Cardiac fibroblast (primary cell): ENCODE results near the gene SERPINB5.

ENCODE experiments used
- DNase-seq, 2 donors: peaks; one replicate each; pipeline versions ENCODE4 v3.0.0 to v3.0.0-alpha.2; 2010; ENCODE audit warnings: low read depth in 2 of 2
- H3K4me3 ChIP-seq, 2 donors: replicated peaks in 1 of 2; 1 replicate in 1 of 2; 2 replicates in 1 of 2; pipeline ENCODE4 v1.5.1; 2011; ENCODE audit warnings: low read depth in 2 of 2, low read length in 2 of 2, mild to moderate bottlenecking in 2 of 2, moderate library complexity in 1 of 2
- TF ChIP-seq, protein P1 (sequence below): IDR thresholded peaks from one replicate; pipeline ENCODE4 v1.5.1; 2011; ENCODE audit warnings: low read depth, mild to moderate bottlenecking, low read length, inconsistent platforms

The SERPINB5 gene

DNA sequence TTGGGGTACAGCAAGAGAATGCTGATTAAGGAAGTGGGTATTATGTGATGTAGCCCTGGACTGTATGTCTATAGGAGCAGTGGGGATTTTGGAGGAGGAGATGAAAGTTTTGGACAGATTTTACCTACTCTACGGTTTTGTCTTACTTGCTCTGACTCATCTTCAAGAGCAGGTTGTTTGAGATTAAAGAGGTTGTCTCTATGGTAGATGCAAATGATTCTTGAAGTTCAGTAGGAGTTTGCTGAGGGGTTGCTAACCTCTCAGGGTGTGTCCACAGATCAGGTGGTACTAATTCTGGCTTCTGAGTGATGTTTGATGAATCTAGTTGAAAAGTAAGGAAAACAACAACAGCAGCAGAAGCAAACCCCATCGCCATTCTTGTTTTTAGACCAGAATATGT is 55.7 kb downstream of the SERPINB5 start:
- H3K4me3 ChIP-seq = no peak overlapping the region
- TF ChIP-seq, protein P1, sequence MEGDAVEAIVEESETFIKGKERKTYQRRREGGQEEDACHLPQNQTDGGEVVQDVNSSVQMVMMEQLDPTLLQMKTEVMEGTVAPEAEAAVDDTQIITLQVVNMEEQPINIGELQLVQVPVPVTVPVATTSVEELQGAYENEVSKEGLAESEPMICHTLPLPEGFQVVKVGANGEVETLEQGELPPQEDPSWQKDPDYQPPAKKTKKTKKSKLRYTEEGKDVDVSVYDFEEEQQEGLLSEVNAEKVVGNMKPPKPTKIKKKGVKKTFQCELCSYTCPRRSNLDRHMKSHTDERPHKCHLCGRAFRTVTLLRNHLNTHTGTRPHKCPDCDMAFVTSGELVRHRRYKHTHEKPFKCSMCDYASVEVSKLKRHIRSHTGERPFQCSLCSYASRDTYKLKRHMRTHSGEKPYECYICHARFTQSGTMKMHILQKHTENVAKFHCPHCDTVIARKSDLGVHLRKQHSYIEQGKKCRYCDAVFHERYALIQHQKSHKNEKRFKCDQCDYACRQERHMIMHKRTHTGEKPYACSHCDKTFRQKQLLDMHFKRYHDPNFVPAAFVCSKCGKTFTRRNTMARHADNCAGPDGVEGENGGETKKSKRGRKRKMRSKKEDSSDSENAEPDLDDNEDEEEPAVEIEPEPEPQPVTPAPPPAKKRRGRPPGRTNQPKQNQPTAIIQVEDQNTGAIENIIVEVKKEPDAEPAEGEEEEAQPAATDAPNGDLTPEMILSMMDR = no peak

DNA sequence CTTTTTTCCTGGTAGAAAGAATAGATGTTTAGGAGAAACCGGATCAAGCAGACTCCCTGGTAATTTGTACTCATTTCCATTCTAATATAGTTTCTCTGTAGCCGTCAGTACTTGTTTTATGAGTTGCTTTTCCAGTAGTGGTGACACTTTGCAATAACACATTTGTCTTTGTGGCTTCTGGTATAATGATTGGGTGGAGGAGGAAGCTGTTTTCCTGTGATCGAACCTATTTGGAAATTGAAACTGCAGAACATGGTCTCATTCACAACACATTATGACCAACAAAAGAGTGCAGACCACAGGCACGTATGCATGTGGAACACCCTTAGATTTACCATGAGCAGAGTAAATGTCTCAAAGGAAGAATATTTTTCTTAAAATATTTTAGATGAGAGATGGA is 57.9 kb downstream of the SERPINB5 start:
- TF ChIP-seq, protein P1 = no peak
- DNase-seq = no peak

More for the DNA sequence above, 55.7 kb downstream of the SERPINB5 start:
- no peak for DNase-seq

DNA sequence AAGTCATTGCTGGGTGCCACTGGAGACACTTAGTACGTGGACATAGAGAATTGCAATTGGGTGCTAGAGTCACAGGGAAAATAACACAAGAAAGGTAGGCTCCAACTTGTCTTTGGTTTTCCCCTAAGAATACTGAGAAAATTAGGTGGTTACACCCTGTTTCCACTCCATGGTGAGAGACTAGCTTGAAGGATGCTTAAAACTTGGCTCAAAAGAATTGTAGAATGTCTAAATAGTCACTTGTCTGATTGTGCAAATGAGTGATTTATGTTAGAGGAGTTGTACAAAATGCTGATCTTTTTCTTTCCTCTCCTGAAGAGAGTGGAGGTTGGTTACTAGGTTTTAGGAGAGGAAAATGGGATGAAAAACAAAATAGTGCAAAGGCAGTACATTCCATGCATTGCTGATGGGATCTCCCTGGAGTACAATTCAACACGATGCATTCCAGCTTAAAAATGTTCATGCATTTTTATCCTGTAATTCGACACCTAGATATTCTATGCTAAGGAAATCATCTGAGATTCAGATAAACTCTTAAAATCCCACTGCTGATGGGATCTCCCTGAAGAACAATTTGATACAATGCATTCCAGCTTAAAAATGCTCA is 63.2 kb downstream of the SERPINB5 start:
- H3K4me3 ChIP-seq = no peak overlapping the region
- TF ChIP-seq, protein P1 = no peak
- DNase-seq = peak; percentile 48 to 49

More for the DNA sequence above, 57.9 kb downstream of the SERPINB5 start:
- no peak overlapping the region for H3K4me3 ChIP-seq

DNA sequence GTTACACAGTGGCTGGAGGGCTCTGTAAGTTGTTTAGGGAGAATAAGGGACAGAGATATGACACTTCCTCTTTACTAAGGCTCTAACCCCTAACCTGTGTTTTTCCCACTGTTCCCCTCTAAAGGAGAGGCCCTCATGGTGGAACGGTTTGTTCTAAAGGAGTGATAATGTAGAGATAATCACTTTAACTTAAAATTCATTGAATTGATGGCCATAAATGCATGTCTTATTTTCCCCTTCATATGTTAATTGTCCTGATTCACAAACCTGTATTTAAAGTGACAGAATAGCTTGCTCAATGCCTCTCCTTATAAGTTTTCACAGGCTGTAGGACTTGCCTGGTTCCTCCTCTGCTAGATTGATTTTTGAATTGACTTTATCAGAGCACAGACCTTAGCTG is 65.3 kb downstream of the SERPINB5 start, which contains the start of gene SERPINB12:
SERPINB12 (plus strand) TSS at position 301 of the 400 bp plus-strand sequence. CDS start 13,791 bp downstream, outside the sequence.
- TF ChIP-seq, protein P1 = no peak
- H3K4me3 ChIP-seq = no peak within 1 kb of the TSS

DNA sequence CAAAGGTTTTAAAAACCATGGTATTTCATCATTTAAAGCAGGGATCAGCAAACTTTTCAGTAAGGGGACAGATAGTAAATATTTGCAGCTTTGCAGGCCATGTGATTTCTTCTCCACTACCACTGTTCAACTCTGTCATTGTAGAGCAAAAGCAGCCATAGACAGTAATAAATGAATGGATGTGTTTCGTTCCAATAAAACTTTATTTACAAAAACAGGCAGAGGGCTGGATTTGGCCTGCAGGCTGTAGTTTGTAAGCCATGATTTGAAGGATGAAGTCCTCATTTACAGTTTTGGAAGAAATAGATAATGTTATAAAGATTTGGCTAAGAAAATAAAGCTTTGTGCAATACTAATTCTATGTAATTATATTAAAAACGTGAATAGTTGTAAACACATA is 67.3 kb downstream of the SERPINB5 start:
- no peak for DNase-seq
- TF ChIP-seq, protein P1 = no peak

More for the DNA sequence above, 65.3 kb downstream of the SERPINB5 start, which contains the start of gene SERPINB12:
- DNase-seq = no peak

DNA sequence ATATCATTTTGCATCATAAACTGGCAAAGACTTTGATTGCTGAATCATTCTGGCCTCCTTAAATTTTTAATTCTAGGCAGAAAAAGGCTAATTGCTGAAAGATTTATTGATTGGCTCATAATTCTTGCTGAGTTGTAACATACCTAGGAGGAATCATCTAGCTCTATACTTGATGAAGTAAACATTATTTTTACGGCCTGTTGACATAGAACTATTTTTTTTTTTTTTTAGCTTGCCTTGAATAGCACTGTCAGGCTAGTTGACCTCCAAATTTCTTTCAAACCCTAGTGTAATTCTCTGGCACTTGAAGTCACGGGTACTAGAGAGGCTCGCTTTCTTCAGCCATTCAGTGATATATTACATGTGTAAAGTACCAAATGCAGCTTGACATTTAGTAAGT is 68.2 kb downstream of the SERPINB5 start:
- DNase-seq = no peak
- no peak overlapping the region for H3K4me3 ChIP-seq
- TF ChIP-seq, protein P1 = no peak

More for the DNA sequence above, 67.3 kb downstream of the SERPINB5 start:
- H3K4me3 ChIP-seq = no peak overlapping the region
